H4 (cell line): ENCODE data around the gene CPLX1. TPM values are rescaled to one million over a fixed set of nuclear protein-coding genes. Genes with fewer than 3 reads are reported as not detected.
"Not testable (repeated sequence)": the region's sequence is repeated elsewhere in the genome, so short reads cannot be mapped to it uniquely, and the experiment has no call there.

Experiments
- DNase-seq: peaks from one replicate; pipeline ENCODE4 v3.0.0-alpha.2; 2015; ENCODE audit warnings: low spot score
- total RNA-seq: library from RNA; depleted of rRNA; stranded (reverse); fragments of >200 nt; shearing (Covaris generic); gene quantifications from 2 replicates; pipeline ENCODE4 v1.2.3, GENCODE V29; 2014

Gene CPLX1
- total RNA-seq, 1 experiment from 2014 or later: 0.17 TPM

DNA sequence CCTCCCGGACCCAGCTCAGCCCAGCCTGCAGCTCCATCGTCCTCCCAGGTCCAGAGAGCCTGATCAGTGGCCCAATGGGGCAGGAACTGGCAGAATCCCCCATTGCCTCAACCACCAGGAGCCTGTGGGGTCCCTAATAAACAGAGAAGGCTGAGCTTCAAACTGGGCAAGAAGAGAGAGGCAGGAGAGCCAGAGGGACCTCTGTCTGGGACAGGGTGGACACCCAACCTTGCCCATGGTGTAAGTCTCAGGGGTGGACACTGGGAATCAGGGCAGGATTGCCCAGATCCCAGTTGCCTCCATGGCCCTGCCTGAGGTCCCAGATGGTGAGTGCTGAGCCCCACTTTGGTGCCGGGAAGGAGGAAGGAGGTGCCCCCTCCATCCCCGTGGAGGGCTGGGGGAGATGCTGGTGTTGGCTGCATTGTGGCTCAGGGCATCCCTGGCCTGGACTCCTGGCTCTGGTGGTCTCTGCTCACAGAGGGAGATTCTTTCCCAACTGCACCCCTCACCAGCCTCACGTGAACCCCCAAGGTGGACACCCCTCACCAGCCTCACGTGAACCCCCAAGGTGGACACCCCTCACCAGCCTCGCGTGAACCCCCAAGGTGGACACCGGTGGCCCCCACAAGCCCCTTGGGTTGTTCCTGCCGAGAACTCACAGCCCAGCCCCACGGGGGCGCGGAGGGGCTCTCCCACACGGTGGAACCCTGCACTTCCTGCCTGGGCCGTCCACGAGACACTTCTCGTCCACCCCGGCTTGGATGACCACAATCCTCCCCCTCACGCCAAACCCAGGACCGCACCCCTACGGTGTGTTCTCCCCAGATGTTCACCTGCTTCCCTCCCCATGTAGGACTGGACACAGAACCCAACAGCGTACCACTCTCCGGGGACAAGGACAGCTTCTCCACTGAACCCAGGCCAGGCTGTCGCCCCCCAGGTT, 5.4 kb downstream of the CPLX1 start:
- DNase-seq: no peak

DNA sequence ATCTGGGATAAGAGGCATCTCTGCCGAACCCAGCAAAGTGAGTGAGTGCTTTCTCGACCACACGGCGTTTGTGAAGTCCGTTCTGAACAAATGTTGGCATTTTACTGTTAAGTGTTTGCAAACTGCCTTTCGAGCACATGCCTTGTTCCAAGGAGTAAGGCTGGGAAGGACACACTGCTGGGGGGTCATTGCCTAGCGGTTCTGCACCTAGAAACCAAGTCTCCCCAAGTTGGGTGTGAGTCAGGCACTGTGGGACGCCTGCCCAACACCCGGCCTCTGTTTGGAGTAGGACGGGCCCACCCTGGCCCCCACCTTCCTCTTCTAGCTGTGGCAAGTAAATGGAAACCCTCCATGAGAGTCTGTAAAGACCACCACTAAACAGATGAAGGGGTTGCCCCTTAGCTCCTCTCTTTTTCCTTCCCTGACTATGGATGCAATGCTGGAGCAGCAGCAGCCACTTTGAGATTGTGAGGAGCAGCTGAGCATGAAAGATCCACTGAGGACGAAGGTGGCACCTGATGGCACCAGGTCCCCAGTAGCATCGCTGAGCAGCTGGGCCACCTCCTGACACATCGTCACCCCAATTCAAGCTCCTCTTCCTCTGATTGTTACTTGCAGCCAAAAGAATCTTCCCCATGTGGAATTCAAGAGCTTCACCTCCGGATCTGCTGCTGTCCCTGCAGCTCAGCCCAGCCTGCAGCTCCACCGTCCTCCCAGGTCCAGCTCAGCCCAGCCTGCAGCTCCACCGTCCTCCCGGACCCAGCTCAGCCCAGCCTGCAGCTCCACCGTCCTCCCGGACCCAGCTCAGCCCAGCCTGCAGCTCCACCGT, 6.3 kb downstream of the CPLX1 start:
- DNase-seq: no peak

DNA sequence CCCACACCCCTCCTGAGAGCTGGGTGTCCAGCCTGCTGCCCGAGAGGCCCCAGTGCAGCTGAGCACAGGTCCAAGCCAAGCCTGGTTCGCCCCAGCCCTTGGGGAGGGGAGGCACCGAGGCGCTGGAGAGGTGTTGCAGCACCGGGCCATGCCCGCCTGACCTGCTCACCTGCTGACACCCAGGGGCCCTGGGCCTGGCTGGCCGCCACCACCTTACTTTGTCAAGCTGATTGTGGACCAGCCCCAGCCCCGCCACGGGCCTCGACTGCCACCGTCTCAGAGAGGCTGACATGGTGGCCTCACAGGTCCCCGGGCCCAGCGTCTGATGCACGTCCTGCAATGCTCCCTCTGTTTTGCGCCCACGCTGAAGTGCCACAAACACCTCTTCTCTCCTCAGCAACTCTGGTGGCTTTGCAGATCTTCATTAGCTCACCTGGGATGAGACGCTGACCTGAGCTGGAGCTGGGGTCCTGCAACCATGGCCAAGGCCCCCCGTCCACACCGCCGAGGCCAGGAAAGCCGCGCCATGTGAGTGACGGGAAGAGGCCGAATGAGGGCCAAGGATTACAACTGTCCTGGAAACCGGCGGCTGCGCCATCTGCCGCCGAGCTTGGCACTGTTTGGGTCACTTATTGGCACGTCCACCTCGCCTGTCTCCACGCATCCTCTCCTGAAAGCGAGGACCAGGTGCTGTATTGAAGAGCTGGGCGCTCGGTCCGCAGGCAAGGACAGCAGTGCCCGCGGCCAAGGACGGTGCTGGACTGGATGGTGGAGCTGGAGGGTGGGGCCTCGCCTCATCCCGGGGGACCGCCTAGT, 7.6 kb downstream of the CPLX1 start:
- DNase-seq: no peak

DNA sequence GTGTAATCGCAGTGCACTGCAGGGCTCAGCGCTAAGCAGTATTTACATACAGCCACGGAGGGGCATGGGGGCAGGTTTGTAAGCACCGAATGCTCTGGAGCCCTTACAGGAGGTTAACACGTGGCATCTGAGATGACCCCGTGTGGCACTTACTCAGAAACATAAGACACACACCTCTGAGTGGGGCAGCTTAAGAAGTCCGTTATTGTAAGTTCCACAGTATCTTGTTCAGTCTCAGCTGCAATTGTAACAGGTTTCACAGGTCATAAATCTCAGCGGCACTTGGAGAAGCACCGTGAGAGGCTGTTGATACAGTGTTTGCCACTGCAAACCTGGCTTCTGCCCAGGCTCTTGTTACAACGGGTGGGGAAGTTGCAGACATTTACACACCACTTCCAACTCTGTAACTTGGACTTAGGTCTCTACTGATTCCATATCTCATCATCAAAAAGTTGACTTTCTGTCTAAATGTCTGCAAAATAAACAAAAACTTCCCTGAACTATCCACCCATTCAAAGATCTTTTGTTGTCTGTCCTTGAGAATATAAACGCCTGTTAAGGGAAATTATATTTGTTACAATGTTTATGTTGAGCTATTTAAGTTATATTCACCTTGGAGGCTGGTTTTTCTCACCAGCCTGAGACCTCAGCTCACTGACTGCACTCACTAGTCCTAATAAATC, 10.3 kb downstream of the CPLX1 start:
- DNase-seq: no peak

DNA sequence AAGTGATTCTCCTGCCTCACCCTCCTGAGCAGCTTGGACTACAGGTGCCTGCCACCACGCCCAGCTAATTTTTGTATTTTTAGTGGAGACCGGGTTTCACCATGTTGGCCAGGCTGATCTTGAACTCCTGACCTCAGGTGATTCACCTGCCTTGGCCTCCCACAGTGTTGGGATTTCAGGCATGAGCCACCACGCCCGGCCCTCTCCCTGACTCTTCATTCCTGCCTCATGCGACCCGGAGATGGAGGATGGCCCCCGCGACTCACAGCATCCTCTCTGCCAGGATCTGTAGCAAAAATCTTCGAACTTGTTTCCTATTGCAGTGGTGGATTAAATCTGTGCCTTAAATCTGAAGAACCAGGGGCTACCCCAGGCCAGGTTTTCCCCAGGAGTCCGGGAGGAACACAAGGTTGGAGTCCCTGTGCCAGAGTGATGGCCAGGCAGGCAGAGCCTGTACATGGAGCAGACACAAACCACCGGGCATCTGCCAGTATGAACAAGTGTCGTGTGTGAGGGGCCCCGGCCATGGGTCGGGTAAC, 11.5 kb downstream of the CPLX1 start:
- DNase-seq: no peak

DNA sequence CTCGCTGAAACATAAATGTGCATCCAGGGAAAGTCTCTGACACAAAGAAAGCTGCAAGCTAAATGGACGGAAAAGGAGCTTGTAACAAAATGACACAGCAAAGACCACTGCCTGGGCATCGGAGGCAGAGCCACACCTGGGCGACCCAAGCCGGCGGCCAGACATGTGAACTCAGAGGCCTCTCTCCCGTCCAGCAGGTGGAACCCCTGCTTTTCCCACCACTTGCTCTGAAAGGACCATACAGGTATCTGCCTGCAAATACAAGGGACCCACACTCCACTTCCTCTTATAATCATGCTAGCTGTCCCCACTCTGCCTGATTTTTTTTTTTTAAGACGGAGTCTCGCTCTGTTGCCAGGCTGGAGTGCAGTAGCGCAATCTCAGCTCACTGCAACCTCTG, 12.0 kb downstream of the CPLX1 start:
- DNase-seq: no peak

DNA sequence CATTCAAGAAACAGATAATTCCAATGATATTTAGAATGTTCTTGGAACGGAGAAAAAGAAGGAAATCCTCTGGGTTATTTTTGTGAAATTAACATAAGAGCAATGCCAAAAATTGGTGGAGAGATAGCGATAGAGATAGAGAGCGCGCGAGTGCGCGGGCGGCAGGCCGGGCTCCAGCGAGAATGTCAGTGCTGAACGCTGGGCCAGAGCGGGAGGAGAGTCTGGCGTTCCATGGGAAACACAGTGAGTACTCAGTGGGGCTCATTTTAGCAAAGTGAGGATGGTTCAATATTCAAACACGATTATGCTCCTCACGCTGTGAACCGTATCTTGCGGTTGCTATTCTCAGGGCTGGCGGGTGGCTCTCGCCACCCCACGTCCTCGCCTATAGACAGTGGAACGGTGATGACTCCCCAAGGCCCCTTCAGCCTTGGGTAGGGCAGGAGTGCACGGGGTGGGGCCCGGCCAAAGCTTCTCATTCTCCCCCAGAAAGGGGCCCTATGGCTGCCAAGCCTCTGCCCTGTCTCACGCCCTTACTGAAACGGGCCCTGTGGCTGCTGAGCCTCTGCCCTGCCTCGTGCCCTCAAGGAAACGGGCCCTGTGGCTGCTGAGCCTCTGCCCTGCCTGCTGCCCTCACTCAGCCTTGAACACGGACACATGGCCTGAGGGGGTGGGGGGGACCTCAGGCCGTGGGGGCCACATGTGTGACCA, 16.9 kb downstream of the CPLX1 start:
- DNase-seq: no peak

DNA sequence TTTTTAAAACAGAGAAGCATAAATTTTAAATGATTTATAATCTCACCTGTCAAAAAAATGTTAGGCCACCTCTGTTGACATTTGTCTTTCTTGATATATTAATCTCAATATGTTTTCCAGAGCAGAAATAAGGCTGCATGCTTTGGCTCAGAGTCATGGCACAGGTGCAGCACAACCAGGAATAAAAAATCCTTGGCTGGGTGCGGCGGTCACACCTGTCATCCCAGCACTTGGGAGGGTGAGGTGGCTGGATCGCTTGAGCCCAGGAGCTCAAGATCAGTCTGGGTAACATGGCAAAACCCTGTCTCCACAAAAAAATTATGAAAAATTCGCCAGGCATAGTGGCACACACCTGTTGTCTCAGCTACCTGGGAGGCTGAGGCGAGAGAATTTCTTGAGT, 18.1 kb downstream of the CPLX1 start:
- no peak for DNase-seq

DNA sequence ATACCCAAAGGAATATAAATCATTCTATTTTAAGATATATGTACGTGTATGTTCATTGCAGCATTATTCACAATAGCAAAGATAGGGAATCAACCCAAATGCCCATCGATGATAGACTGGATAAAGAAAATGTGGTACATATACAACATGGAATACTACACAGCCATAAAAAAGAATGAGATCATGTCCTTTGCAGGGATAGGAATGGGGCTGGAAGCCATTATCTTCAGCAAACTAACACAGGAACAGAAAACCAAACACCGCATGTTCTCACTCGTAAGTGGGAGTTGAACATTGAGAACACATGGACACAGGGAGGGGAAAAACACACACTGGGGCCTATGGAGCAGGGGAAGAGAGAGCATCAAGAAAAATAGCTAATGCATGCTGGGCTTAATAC, 18.9 kb downstream of the CPLX1 start:
- not testable (repeated sequence) for DNase-seq

DNA sequence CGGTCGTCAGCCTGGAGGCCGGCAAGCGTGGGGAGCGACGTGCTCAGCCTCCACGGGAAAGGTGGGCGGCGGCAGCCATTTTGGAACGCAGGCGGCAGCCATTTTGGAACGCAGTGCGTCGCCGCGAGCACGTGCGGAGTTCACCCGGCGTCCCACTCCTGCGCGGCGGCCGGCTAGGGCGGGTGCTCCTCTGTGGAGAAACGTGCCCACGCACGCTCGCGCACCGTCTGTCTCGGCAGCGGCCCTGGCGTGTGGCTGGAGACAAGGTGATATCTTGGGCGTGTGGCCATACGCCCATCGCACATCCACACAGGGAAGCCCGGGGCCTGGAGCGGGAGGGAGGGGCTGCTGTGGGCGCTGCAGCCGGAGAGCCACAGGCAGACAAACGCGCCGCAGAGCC, 21.1 kb downstream of the CPLX1 start:
- no peak for DNase-seq

DNA sequence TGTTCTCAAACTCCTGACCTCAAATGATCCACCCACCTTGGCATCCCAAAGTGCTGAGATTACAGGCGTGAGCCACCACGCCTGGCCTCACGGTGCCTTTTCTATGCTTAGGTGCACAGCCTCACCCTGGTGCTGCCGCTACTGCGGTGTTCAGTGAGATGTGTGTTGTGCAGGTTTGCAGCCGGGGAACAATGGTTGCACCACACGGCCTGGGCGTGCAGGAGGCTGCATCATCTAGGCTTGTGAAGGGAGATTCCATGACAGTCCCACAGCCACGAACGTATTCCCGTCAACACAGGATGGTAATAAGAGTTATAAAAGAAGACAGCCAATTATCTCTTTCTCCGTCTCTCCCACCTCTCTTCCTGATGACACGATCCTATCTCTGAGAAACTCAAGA, 22.0 kb downstream of the CPLX1 start:
- no peak for DNase-seq

DNA sequence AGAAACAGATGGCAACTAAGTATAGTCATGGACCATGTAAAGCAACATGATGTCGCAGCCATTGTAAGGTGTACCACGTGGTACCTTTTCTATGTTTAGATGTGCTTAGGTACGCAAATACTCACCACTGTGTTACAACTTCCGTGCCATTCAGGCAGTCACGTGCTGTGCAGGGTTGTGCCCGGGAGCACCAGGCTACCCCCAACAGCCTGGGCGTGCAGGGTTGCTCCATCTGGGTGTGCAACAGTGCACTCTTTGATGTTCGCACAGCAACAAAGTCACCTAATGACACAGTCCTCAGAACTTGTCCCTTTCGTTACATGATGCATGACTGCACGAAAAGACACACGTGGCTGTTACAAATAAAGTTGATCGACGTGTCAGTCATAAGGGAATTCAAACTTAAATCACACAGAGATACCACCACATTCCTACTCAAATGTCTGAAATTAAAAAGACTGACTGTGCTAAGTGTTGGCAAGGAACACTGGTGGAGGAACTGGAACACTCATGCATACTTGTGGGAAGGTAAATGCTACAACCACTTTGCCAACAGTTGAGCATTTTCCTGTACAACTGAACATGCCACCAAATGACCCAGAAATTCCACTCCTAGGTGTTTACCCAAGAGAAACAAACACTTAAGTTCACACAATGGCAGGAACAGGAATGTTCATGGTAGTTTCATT, 24.3 kb downstream of the CPLX1 start:
- no peak for DNase-seq

DNA sequence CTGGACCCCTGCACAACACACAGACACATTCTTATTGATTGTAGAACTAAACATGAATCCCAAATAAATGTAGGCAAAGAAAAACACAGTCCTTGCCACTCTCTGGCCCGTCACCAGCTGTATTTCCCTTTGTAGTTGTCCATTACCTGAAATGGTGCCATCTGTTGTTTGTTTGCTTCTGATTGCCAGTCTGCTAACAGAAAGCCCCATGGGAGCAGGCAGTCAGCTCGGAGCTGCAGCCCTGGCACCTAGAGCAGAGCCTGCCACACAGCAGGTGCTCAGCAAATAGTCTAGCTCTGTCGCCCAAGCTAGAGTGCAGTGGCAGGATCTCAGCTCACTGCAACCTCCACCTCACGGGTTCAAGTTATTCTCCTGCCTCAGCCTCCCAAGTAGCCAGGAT, 28.9 kb downstream of the CPLX1 start:
- no peak for DNase-seq

DNA sequence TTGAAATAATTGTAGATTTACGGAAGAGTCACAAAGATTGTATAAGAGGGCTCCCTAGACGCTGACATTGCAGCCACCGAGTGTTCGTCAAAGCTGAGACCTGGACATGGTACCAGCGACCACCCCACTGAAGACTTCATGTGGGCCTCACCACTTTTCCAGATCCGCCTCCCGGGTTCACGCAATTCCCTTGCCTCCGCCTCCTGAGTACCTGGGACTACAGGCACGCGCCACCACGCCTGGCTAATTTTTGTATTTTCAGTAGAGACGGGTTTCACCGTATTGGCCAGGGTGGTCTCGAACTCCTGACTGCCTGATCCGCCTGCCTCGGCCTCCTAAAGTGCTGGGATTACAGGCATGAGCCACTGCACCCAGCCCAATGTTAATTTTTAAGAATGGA, 29.7 kb downstream of the CPLX1 start:
- DNase-seq: no peak

DNA sequence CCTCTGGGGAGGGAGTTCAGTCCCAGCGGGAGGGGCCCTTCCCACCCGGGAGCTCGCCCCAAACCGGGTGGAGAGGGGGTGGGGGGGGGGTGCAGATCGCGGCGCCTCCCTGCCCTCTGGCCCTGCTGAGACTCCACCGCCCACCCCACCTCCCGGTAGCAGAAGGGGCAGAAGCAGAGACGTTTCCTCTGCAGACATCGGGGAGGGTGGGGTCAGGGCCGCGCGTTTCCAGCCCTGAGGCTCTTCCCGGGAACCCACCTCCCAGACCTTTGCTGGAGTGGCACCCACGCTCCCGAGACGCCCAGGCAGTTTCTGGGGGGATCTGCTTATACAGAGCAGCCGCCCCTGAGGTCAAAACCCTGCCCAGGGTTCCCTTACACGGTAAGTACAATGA, 30.2 kb downstream of the CPLX1 start:
- DNase-seq: no peak

DNA sequence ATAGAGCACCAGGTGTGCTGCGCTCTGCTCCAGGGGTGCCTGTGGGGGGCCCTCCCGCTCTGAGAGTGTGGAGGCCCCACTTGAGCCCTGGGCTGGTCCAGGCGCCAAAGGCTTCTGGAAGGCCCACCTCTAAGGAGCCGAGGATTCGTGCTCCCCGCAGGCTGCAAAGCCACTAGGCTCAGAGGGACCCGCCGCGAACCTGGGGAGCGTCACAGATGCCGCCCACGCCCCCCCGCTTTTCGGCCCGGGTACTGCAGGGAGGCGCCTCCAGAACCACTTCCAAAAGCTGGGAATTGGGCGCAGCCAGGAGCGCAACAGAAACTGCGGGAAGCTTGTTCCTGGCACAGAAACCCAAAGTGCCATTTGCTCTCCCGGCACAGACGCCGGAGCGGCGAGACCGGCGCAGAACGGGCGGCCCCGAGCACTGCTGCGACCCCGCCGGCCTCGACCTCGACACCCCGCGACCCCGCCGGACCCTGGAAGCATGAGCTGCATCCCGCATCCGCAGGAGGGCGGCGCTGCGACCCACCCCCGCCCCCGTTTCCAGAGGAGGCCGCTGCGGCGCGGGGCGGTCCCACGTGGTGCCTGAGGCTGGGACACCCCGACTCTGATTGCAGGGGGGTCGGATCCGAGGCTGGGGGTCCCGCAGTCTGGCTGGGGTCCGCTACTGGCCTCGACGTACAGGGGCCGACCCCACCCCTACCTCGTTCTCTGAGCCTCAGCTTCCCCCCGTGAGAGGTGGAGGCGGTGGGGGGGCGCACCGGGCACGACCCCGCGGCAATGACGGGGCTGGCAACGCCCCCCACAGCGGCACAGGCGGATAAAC, 30.8 kb downstream of the CPLX1 start:
- DNase-seq: no peak

DNA sequence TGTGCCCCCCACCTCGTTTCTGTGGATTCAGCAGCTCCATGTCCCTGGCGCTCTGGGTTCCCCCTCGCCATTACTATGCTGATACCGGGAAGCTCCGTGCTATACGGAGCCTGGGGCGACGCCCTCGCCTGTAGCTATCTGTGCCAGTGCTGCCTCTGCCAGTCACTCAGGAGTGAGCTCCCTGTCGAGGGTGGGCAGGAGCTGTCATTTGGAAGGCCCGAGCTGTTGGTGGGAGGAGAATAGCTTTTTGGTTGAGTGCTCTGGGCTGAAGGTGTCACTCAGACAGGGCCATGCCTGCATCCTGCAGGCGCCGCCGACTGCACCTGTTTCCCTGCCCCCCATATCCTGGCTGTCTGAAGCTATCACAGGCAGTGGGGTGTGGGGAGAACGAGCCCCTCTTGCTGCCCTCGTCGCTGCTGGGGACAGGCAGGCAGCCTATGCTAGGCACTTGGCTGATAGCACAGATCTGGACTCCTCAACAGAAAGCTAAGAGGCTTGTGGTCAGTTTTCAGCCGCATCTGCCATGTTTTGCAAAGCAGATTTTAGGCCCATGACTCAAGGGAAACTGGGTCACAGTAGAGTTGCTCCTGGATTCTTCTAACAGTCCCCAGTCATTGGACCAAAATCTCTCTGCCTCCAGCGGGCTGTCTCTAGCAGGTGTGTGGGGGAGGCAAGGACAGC, 31.8 kb downstream of the CPLX1 start:
- DNase-seq: no peak

DNA sequence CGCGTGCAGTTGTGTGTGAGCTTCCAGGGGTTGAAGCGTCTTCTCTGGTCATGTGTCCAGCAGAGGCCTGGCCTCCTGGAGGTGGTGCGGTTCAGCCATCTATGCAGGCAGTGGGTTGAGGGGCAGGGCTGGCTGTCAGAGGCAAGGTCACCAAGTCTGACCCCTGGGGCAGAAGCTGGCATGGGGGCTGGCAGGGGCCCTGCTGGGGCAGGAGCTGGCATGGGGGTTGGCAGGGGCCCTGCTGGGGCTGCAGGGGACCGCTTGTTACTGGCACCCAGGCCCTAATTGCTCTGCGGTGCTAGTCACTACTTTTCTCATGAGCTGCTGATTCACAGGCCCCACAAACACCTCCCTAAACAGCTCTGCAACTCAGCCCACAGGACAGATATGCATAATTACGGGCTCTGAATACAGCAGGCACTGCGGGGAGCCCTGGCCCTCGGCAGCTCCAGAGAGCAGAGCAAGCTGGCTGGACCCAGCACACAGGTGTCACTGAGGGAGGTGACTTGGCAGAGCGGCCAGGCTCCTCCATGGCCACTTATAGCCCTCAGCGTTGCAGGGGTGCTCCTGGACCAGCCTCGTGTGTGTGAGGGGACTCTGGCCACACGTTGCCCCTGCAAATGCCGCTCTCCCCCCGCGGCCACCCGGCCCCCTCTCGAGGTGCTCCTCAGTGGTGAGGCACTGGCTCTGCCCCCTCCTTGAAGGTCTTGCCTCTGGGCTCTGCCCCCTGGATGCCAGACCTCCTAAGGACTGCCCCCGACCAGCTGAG, 32.7 kb downstream of the CPLX1 start:
- DNase-seq: no peak
